ENCODE measurements around the gene KCNE4.

Gene KCNE4

DNA sequence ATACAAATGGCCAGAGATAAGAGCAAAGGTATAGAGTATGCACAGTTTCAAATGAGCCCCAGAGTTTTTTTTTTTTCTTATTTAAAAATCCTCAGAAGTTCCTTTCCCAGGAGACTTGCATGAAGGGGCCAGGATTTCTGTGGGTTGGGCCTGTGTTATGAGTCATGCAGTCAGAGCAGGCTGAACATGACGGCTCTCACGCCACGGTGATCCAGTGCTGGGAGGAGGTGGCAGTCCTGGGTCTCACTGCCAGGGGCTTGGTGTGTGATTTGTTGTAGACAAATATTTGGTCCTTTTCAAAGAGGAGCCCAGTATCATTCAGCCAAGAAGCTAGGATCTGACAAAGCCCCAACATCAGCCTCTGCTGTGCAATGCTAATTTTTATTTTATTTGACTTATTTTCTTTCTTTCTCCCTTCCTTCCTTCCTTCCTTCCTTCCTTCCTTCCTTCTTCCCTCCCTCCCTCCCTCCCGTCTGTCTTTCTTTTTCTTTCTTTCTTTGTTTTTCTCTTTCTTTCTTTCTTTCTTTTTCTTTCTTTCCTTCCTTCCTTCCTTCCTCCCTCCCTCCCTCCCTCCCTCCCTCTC is 10.4 kb upstream of the KCNE4 start:
- peak; percentile 75 for DNase-seq

DNA sequence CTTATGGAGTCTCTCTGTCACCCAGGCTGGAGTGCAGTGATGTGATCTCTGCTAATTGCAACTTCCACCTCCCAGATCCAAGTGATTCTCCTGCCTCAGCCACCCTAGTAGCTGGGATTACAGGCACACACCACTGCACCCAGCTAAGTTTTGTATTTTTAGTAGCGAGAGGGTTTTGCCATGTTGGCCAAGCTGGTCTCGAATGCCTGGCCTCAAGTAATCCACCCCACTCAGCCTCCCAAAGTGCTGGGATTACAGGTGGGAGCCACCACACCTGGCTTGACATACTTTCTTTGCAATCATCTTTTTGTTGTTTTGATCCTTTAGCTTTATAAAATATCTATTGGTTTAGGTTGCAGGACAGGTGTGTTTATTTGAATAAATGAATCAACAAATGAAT is 9.7 kb upstream of the KCNE4 start:
- no peak for DNase-seq

DNA sequence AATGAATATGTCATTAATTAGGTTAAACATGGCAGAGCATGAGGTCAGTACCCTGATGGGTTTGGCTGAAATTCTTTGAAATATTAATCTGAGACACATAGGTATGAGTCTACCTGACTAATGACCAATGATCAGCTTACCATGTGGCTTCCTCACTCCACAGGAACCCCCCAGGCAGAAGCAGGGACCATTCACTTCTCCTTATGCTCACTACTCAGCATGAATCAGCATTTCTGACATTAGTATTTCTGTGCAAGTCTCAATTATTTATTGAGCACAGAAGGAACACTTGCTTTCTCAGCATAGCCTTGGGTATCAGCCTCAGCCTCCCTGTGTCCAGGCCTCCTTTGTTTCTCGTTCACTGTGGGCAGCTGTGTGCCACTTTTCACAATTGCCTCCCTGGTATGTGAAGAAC is 9.3 kb upstream of the KCNE4 start:
- no peak for DNase-seq

GRCh38 chr2:223043164-223043941 is 8.6 kb upstream of the KCNE4 start:
- peak; percentile 40 for DNase-seq

DNA sequence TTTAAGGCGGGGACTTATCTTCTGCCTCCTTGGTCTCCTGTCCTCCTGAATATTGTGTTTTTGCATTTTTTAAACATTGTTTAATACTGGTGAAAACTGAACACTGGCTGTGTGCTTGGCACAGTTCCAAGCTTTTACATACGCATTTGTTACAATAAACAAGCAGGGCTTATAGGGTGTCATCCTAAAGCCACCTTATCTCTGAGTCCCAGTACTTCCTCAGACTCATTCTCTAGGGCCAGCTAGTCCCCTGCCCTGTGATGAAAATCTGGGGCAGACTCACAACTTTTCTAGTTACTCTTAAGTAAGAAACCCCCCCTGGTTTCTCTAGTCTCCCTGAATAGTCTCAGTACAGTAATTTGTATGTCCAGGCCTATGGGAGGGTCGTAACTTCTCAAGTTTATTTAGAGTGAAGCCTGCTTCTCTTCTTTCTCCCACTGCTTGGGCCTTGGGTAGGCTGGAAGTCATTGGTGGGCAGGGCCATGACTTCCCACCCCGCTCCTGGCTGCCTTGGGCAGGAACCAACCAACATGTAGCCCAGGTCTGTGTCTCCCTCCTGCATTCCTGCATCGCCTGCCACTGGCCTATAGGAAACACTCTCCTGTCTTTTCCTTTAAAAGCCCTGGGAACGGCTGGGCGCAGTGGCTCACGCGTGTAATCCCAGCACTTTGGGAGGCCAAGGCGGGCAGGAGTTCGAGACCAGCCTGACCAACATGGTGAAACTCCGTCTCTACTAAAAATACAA is 7.7 kb upstream of the KCNE4 start:
- no peak for DNase-seq

DNA sequence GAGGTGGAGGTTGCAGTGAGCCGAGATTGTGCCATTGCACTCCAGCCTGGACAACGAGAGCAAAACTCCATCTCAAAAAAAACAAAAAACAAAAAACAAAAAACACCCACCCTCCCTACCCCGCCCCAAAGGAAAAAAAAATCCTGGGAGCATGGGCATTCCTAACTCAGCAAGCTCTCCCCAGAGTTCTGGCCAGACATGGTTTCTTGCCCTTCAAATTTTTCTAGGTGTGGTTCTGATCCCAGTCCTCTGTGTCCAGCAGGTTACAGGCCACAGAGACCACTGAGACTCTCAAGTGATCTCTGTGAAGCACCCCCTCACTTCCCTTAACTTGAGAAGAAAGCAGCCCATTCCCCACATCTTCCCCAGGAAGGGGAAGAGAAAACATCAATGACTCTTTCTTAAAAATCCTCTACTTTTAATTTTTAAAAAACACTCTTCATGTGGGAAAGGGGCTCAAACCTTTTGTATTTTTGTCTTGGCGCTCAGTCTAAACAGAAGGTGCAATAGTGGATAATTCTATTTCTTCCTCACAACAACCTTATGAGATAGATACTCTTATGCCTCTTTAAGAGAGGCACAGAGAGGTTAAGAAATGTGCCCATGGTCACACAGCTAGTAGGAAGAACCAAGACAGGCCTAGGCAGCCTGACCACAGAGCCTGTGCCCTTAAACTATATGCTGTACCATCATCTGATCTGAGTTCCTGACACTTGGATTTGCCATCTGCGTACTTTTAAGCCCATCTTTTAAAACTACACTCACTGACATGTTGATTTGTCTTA is 6.9 kb upstream of the KCNE4 start:
- DNase-seq, result no peak

DNA sequence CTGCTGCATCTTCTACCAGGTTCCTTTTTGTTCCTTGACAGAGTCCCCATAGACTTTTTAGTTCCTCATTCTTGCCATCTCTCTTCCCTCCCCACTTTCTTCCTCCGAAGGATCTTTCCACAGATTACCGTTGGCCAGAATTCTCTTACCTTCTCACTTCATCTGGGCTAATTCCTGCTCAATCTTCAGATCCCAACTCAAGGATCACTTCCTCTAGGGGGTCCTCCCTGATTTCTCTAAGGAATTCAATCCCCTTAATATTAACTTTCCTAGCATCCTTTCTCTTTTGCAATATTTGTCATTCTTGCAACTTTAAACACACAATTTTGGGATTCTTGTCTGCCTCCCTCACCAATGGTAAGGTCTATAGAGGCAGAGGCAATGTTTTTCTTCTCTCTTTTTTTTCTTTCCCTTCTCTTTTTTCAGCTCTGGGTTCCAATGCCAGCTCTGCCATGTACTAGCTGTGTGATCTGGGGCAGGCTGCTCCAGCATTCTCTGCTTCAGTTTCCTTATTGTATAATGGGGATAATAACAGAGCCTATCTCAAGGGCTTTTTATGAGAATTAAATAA is 5.4 kb upstream of the KCNE4 start:
- no peak for DNase-seq

DNA sequence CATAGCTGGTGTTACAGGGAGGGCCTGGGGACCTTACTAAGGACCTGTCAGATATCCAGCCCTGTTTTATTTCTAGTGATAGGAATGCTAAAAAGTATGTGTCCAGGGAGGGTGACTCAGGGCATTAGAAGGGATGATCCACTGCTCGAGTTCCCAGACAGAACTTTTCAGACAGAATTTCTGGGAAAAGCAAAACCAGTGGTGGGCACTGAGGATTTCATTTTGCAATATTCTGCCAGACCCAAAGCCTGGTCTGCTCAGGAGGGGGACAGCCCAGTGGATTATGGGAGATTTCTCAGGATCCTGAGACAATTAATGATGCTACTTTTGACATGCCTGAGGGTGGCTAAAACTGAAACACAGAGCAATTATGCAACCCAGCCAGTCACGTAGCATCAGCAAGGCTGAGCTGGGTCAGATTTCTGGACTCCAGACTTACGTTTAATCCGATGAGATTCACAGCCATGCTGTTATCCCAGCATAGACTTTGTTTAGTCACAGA is 4.7 kb upstream of the KCNE4 start:
- no peak for DNase-seq

DNA sequence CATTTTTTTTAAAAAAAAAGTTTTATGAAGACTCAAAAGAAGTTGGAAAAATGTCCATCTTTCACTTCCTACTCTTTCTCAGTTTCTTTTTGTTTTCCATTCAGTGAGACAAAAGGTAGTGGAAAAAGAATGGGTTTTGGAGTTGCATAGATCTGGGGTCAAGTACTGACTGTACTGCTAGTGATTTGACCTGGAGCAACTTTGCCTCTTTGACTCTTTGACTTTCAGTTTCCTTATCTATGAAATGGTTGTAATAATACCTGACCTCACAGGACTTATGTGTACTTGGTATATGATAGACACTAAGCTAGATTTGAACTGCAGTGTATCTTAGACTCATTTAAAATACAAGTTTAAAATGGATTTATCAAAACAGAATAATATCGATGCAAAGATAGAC is 3.5 kb upstream of the KCNE4 start:
- no peak for DNase-seq

DNA sequence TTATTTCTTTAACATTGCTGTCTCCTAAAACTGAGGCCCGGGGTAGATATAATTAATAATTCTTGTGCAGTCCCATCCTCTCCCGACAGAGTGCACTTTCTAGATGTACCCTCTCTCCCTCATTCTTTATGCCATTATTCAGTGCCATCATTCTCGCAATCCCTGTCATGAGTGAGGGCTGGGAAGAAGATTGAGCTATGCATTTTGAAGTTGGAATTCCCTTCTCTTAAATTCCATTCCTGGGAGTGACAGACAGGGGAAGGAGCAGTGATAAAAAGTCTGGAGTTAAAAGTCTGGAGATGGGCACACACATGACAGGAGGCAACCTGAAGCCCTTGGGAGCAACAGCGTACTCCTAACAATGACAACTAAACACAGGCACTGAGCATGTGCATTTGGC is 2.6 kb upstream of the KCNE4 start:
- DNase-seq, result no peak

DNA sequence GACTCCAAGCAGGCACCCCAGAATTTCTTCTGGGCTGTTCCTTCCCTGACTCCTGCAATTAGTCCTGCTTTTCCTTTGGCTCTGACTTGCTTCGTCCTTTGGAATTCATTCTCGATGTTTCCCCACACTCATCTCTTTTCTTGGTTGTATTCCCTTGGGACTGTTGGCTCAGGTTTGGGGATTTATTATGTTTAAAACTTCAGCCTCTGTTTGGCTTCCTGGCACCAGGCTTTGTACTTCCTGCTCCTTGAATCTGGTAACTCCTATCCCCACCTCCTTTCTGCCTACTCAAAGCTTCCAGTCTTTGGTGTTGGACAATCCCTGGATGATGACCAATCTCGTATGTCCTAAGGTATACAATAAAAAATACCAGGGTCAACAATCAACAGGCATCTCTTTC is 1.8 kb upstream of the KCNE4 start:
- no peak for DNase-seq

GRCh38 chr2:223050900-223051504 is 988 bp upstream of the KCNE4 start:
- DNase-seq, result peak; percentile 27

GRCh38 chr2:223052548-223053483 is 826 bp downstream of the KCNE4 start:
- no peak for DNase-seq

DNA sequence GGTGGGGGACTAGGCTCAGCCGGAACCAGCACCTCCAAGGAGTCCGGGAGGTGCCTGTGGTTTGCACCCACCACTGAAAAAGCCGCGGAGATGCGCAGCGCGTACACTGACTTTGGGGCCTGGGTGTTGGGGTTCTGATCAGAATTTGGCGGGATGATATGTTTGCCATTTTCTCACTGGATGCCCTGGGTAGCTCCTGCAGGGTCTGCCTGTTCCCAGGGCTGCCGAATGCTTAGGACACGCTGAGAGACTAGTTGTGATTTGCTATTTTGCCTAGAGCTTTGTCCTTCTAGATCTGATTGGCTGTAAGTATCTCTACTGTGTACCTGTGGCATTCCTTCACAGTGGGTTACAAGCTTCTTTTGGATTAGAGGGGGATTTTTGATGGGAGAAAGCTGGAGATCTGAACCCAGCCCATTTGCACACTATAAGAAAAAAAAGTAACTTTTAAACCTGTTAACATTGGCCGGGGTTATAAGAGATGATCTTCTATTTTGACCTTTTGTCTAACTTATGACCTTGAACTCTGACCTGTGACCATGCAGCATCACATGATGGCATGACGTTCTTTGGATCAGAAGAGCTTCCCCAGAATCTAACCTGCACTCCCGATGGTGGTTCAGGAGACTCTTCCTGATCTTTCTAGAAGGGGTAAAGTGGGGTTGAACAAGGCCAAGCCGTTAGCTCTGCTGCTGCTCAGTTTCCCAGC is 1.6 kb downstream of the KCNE4 start:
- DNase-seq, result no peak

- no peak for DNase-seq
Measured at GRCh38 chr2:223054193-223054781, 2.3 kb downstream of the KCNE4 start.

DNA sequence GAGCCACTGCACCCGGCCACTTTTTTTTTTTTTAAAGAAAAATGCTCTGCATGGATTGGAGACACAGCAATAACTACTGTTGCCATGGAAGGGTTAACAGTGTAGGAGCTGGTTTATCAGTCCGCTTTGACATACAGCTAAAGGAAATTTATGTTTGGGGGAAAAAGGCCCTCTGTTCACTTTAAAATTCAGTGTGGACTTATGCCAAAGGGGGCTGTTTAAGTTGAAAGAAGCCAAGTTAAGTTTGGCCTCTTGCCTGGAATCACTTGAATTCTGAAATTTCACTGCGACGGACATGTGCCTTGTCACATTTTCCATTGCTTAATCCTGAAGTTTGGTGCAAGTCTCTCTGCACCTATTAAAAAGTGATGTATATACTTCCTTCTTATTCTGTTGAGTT is 3.1 kb downstream of the KCNE4 start:
- DNase-seq, result no peak

- DNase-seq, result peak; percentile 73
Measured at GRCh38 chr2:223055836-223056235, 3.8 kb downstream of the KCNE4 start.

DNA sequence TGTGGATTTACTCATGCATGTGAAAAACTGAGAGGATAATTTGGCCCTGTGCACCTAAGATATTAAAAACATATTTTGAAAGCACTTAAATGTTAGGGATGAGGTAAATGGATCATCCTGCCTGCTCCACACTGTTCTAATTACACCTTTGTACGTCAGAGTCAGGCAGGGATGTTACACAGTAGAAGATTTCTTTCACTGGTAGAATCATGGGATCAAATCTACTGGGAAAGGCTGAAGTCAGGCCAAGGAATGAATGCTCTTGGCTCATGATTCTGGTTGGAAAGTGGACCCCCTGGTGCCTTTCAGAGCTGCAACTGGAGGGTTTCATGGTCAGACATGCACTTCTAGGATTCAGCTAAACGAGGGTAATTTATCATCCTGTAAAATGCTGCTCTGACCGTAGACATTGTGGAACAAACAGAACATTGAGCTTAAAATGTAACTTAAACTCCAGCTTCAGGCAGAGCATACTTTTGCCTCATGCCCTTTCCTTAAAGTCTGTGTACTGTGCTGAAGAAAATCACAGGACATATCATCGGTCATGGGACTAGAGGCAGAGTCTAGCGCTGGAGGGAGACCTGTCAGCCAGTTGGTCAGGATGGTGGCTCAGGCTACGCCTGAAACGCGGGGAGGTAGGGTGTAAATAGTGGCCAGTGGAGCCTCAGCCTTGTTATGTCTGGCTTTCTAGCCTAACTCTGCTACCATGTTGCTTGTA is 4.9 kb downstream of the KCNE4 start:
- no peak for DNase-seq

- DNase-seq, result no peak
Measured at GRCh38 chr2:223057569-223057968, 5.6 kb downstream of the KCNE4 start.
